ENCODE data around the gene C10orf95.
A peak's percentile ranks its signal among the peaks of the same experiment; 100 is the strongest.
"Not testable (repeated sequence)": the region's sequence is repeated elsewhere in the genome, so short reads cannot be mapped to it uniquely, and the experiment has no call there.

The C10orf95 gene

DNA sequence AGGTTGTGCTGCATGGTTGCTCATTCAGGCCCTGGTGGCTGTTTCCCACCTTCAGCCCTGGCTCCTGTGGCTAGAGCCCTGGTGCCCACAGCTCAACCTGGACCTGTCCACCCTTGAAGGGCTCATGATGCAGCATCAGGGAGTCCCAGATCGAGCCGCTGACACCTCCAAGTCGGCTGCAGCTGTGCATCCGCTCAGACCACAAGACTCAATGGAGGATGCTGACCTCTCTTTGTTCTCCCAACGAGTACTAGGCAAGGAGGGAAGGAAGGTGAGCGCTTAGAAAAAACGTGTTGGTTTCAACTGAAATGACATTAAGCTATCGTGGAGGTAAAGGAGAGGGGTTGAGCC is 9.5 kb upstream of the C10orf95 start:
- Histone ChIP-seq H3K27me3 (ENCODE audit: control insufficient read depth, insufficient read depth, low read length) (no peaks in the 10 kb centered on the region), H3K36me3 (ENCODE audit: control insufficient read depth, insufficient read depth, low read length) (no peaks in the 10 kb centered on the region), H3K4me3 (ENCODE audit: low read length) (peak overlapping the region; percentile 84), H3K4me1 (ENCODE audit: control insufficient read depth, insufficient read depth, low read length) (peaks cover 4% of the 10 kb centered on the region), H3K27ac (ENCODE audit: low read depth, low read length) (no peak overlapping the region), H3K9ac (ENCODE audit: low read length) (no peak overlapping the region)

DNA sequence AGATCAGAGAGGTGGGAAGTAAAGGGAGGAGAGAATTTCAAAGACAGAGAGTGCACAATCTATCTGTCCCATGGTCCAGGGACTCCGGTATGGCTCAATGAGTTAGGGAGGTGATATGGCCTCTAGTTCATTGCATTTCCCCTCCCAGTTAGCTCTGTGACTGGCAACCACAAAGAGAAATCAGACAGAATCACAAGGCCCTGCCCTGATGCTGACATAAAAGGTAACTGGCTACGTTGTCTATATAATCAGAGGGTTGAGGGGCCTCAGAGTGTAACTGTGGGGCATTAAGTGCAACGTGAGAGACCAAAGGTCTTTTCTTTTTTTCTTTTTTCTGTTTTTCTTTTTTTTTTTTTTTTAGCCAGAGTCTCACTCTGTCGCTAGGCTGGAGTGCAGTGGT is 7.3 kb upstream of the C10orf95 start:
- Histone ChIP-seq H3K9ac (ENCODE audit: low read length) (no peak overlapping the region), H3K27ac (ENCODE audit: low read depth, low read length) (no peak overlapping the region), H3K4me3 (ENCODE audit: low read length) (no peak overlapping the region), H3K4me1 (ENCODE audit: control insufficient read depth, insufficient read depth, low read length) (peaks cover 4% of the 10 kb centered on the region), H3K36me3 (ENCODE audit: control insufficient read depth, insufficient read depth, low read length) (no peaks in the 10 kb centered on the region), H3K27me3 (ENCODE audit: control insufficient read depth, insufficient read depth, low read length) (no peaks in the 10 kb centered on the region)

GRCh38 chr10:102457591-102458150 is 6.3 kb upstream of the C10orf95 start:
- Histone ChIP-seq H3K9ac (ENCODE audit: low read length) (no peak overlapping the region), H3K4me1 (ENCODE audit: control insufficient read depth, insufficient read depth, low read length) (peaks cover 4% of the 10 kb centered on the region), H3K27ac (ENCODE audit: low read depth, low read length) (no peak overlapping the region), H3K36me3 (ENCODE audit: control insufficient read depth, insufficient read depth, low read length) (no peaks in the 10 kb centered on the region), H3K27me3 (ENCODE audit: control insufficient read depth, insufficient read depth, low read length) (no peaks in the 10 kb centered on the region), H3K4me3 (ENCODE audit: low read length) (no peak overlapping the region)

GRCh38 chr10:102455893-102456471 is 4.6 kb upstream of the C10orf95 start:
- Histone ChIP-seq H3K4me1 (ENCODE audit: control insufficient read depth, insufficient read depth, low read length) (peaks cover 3% of the 10 kb centered on the region), H3K4me3 (ENCODE audit: low read length) (no peak overlapping the region), H3K27ac (ENCODE audit: low read depth, low read length) (no peak overlapping the region), H3K9ac (ENCODE audit: low read length) (no peak overlapping the region), H3K27me3 (ENCODE audit: control insufficient read depth, insufficient read depth, low read length) (no peaks in the 10 kb centered on the region), H3K36me3 (ENCODE audit: control insufficient read depth, insufficient read depth, low read length) (no peaks in the 10 kb centered on the region)

DNA sequence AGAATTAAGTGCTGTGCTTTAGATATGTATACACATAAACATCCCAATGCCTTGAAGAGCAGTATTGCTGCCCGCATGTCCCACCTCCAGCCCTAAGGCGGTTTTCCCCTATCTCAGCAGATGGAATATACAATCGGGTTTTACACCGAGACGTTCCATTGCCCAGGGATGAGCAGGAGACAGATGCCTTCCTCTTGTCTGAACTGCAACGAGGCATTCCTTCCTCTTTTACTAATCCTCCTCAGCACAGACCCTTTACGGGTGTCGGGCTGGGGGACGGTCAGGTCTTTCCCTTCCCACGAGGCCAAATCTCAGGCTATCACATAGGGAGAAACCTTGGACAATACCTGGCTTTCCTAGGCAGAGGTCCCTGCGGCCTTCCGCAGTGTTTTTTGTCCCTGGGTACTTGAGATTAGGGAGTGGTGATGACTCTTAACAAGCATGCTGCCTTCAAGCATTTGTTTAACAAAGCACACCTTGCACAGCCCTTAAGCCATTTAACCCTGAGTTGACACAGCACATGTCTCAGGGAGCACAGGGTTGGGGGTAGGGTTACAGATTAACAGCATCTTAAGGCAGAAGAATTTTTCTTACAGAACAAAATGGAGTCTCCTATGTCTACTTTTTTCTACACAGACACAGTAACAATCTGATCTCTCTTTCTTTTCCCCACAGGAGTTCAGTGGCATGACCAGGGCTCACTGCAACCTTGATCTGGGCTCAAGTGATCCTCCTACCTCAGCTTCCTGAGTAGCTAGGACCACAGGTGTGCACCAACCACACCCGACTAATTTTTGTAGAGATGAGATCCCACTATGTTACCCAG is 3.5 kb upstream of the C10orf95 start:
- not testable (repeated sequence) for H3K36me3 ChIP-seq (ENCODE audit: control insufficient read depth, insufficient read depth, low read length); H3K27ac ChIP-seq (ENCODE audit: low read depth, low read length); H3K9ac ChIP-seq (ENCODE audit: low read length); H3K27me3 ChIP-seq (ENCODE audit: control insufficient read depth, insufficient read depth, low read length); H3K4me1 ChIP-seq (ENCODE audit: control insufficient read depth, insufficient read depth, low read length); H3K4me3 ChIP-seq (ENCODE audit: low read length)

DNA sequence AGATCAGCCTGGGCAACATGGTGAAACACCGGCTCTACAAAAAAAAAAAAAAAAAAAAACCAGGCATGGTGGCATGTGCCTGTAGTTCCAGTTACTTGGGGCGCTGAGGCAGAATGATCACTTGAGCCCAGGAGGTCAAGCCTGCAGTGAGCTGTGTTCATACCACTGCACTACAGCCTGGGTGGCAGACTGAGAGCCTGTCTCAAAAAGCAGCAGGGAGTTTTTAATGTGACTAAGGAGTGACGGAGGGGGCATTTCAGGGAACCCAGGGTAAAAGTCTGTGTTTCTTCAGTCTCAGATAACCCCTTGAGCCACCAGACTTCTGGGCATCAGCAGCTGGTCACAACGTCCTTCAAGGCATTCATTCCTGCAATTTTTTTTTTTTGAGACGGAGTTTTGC is 2.2 kb upstream of the C10orf95 start:
- Histone ChIP-seq H3K4me1 (ENCODE audit: control insufficient read depth, insufficient read depth, low read length) (no peaks in the 10 kb centered on the region), H3K36me3 (ENCODE audit: control insufficient read depth, insufficient read depth, low read length) (no peaks in the 10 kb centered on the region), H3K27me3 (ENCODE audit: control insufficient read depth, insufficient read depth, low read length) (no peaks in the 10 kb centered on the region), H3K9ac (ENCODE audit: low read length) (no peak overlapping the region), H3K4me3 (ENCODE audit: low read length) (no peak overlapping the region), H3K27ac (ENCODE audit: low read depth, low read length) (no peak overlapping the region)

- no peak overlapping the region for H3K27ac ChIP-seq (ENCODE audit: low read depth, low read length)
- no peak overlapping the region for H3K4me3 ChIP-seq (ENCODE audit: low read length)
- no peaks in the 10 kb centered on the region for H3K4me1 ChIP-seq (ENCODE audit: control insufficient read depth, insufficient read depth, low read length)
Measured at GRCh38 chr10:102452672-102453340, 1.5 kb upstream of the C10orf95 start.

DNA sequence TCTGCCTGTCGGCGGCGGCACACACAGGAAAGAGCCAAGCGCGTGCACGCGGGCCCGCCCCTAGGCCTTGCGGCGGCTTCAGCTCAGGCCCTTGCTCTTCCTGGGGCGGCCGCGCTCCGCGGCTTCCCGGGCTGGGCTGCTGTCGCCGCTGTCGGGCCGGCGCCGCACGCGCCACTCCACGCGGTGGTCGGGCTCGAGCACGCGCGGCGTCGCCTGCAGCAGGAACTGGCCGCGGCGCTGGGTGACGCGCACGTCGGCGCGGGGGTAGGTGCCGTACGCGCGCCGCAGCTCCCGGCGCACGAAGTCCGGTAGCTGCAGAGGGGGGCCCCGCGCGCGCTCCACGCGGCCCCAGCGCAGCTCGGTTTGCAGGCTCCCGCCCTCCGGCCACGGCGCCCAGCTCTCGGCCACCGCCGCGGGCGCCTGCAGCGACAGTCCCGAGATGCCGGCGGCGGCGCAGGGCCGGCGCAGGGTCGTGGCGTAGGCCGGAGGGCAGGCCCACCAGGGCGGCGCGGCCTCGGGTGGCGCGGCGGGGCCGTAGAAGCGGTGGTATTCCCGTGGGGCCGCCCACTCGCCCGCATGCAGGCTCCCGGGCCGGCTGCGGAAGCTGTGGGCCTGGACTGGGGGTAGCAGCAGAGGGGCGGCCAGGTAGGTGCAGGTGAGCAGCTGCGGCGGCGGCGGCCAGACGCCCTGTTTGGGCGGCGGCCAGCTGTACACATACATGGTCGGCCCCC is 804 bp downstream of the C10orf95 start:
- Histone ChIP-seq H3K4me3 (ENCODE audit: low read length) (peak overlapping the region; percentile 80), H3K4me1 (ENCODE audit: control insufficient read depth, insufficient read depth, low read length) (no peaks in the 10 kb centered on the region), H3K9ac (ENCODE audit: low read length) (peak overlapping the region; percentile 46), H3K27ac (ENCODE audit: low read depth, low read length) (peak overlapping the region; percentile 62), H3K36me3 (ENCODE audit: control insufficient read depth, insufficient read depth, low read length) (no peaks in the 10 kb centered on the region), H3K27me3 (ENCODE audit: control insufficient read depth, insufficient read depth, low read length) (no peaks in the 10 kb centered on the region)

More at GRCh38 chr10:102452672-102453340, 1.5 kb upstream of the C10orf95 start:
- H3K9ac ChIP-seq (ENCODE audit: low read length), result no peak overlapping the region
- no peaks in the 10 kb centered on the region for H3K36me3 ChIP-seq (ENCODE audit: control insufficient read depth, insufficient read depth, low read length)
- H3K27me3 ChIP-seq (ENCODE audit: control insufficient read depth, insufficient read depth, low read length), result no peaks in the 10 kb centered on the region

- no peaks in the 10 kb centered on the region for H3K36me3 ChIP-seq (ENCODE audit: control insufficient read depth, insufficient read depth, low read length)
- H3K27me3 ChIP-seq (ENCODE audit: control insufficient read depth, insufficient read depth, low read length), result no peaks in the 10 kb centered on the region
- H3K4me1 ChIP-seq (ENCODE audit: control insufficient read depth, insufficient read depth, low read length), result no peaks in the 10 kb centered on the region
- H3K27ac ChIP-seq (ENCODE audit: low read depth, low read length), result peak overlapping the region; percentile 54
- peak overlapping the region; percentile 80 for H3K4me3 ChIP-seq (ENCODE audit: low read length)
- H3K9ac ChIP-seq (ENCODE audit: low read length), result peak overlapping the region; percentile 46
Measured at GRCh38 chr10:102450124-102450373, 1.3 kb downstream of the C10orf95 start.

DNA sequence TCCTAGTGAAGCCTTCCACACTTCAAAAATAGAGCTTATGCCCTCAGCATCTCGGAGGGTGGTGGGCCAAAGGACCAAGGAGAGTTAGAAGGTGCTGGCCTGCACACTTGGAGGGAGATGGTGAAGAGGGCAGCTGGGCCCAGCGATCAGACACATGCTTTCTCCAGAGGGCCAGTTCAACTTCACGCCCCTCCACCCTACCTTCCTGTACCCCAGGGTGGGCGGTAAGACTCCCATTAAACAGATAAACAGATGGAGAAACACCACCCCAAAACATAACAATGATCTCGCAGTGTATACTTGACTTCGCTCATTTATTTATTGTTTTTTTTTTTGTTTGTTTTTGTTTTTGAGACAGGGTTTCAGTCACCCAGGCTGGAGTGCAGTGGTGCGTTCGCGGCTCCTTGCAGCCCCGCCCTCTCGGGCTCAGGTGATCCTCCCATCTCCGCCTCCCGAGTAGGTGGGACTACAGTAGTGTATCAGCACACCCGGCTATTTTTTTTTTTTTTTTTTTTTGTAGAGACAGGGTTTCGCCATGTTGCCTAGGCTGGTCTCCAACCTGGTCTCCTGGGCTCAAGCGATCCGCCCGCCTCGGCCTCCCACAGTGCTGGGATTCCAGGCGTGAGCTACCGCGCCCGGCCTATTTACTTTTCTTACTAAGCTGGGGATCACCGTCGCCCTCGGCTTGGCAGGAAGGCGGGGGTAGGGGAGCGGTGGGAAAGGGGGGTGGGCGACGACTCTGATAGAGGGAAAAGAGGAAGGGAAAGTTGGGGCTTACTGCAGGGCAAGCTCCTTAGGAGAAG is 1.8 kb downstream of the C10orf95 start:
- no peaks in the 10 kb centered on the region for H3K36me3 ChIP-seq (ENCODE audit: control insufficient read depth, insufficient read depth, low read length)
- H3K4me1 ChIP-seq (ENCODE audit: control insufficient read depth, insufficient read depth, low read length), result no peaks in the 10 kb centered on the region
- peak overlapping the region; percentile 80 for H3K4me3 ChIP-seq (ENCODE audit: low read length)
- no peaks in the 10 kb centered on the region for H3K27me3 ChIP-seq (ENCODE audit: control insufficient read depth, insufficient read depth, low read length)
- H3K27ac ChIP-seq (ENCODE audit: low read depth, low read length), result peak overlapping the region; percentile 54
- peak overlapping the region; percentile 46 for H3K9ac ChIP-seq (ENCODE audit: low read length)

DNA sequence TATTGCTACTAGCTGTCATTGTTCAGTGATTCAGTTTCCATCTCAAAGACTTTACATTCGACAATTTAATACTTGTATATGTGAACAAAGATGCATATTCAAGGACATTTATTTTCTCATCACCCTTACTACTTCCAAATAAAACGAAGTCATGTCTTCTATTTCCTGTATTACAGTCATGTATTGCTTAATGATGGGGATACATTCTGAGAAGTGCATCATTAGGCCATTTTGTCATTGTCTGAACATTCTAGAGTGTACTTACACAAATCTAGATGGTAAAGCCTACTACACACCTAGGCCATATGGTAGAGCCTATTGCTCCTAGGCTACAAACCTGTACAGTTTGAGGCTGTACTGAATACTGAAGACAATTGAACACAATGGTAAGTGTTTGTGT is 6.5 kb downstream of the C10orf95 start:
- H3K36me3 ChIP-seq (ENCODE audit: control insufficient read depth, insufficient read depth, low read length), result no peaks in the 10 kb centered on the region
- no peak overlapping the region for H3K4me3 ChIP-seq (ENCODE audit: low read length)
- no peak overlapping the region for H3K9ac ChIP-seq (ENCODE audit: low read length)
- H3K4me1 ChIP-seq (ENCODE audit: control insufficient read depth, insufficient read depth, low read length), result no peaks in the 10 kb centered on the region
- no peaks in the 10 kb centered on the region for H3K27me3 ChIP-seq (ENCODE audit: control insufficient read depth, insufficient read depth, low read length)
- no peak overlapping the region for H3K27ac ChIP-seq (ENCODE audit: low read depth, low read length)

- no peaks in the 10 kb centered on the region for H3K4me1 ChIP-seq (ENCODE audit: control insufficient read depth, insufficient read depth, low read length)
- no peak overlapping the region for H3K9ac ChIP-seq (ENCODE audit: low read length)
- H3K27me3 ChIP-seq (ENCODE audit: control insufficient read depth, insufficient read depth, low read length), result no peaks in the 10 kb centered on the region
- no peaks in the 10 kb centered on the region for H3K36me3 ChIP-seq (ENCODE audit: control insufficient read depth, insufficient read depth, low read length)
- H3K27ac ChIP-seq (ENCODE audit: low read depth, low read length), result no peak overlapping the region
- no peak overlapping the region for H3K4me3 ChIP-seq (ENCODE audit: low read length)
Measured at GRCh38 chr10:102438374-102438773, 13.0 kb downstream of the C10orf95 start.
